Activated CD8-positive, alpha-beta memory T cell treated with anti-CD3 and anti-CD28 coated beads, Interleukin-2, amount 50 U/mL, for 24 hours (primary cell): Measurements from ENCODE around the gene MVD.

Experiments
- DNase-seq: peaks from one replicate; pipeline ENCODE4 v3.0.0-alpha.2; 2020; ENCODE audit errors: extremely low read depth

The MVD gene

DNA sequence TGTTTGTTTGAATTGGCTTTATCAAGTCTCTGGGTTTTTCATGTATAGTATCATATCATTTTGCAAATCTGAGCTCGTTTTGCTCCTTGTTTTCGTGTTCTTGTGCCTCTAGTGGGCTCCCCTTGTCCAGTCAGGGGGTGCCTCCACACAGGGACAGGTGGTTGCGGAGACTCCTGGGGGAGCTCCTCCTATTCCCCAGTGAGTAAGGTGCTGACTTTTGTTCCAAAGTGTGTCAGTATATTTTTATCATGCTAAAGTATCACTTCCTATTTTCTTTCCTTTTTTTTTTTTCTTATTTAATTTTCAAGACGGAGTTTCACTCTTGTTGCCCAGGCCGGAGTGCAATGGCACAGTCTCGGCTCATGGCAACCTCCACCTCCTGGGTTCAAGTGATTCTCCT is 54.8 kb downstream of the MVD start:
- DNase-seq, result no peak

DNA sequence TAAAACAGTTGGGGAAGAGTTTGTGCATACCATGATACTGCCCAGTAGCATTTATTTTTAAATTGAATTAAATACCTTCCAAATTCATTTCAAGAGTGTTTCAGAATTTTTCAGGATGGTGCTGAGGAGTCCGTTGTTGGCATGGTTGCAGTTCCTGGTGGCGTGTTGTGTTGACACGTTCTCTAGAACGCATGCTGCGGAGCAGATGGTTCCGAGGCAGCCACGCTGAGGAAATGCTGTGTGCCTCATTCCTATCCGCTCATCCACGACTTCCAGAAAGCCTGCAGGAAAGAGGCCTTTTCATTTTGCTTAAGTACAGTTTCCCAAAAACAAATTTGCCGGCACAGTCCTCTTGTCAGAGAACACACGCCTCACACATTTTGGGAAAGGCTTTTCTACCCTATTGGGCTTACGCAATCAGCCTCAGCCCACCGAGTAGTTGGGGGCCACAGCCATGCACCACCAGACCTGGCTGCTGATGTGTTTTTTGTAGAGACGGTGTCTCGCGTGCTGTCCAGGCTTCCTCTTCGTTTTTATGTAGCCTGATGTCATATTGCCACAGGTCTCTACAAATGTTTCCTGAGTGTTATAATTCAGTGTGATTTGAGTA is 56.6 kb downstream of the MVD start:
- DNase-seq, result no peak

DNA sequence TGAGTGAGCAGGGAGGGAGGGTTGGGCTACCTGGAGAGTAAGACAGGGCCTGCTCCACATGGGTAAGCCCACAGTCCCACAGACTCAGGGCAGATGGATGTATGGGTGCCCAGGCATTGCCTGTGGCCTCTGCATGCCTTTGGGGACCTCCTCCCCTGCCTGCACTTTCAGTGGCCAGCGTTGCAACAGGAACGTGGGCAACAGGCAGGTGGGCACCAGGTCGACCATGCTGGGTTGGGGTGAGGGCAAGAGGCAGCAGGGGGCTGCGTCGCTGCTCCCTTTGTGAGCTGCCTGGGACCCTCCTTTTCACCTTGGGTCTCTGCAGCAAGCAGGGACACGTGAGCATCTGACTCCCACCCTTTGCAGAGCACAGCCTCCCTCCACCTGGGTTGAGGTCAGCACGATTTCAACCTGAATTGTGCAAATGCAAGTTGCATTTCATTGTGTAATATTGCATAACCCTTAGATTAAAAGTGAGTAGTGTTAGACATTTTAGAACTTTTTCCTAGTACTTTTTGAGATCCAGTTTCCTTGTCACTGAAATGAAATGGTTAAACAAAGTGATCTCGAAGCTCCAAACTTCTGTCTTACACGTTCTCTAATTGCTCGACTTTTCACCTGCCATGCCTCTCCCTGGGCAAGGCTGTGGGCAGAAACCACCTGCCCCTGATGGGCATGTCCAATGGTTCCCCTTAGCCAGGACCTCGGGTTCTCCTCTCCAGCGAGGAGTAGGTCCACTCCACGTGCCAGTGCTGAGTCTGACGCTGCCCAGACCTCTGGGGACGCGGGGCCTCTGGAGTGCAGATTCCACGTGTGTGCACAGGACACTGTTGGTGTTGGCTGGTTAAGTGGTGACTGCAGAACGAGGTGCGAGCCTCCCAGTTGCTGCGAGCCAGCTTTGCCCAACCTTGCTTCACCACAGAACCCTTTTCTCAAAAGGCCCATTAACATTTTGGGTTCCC is 57.4 kb downstream of the MVD start:
- DNase-seq, result no peak

DNA sequence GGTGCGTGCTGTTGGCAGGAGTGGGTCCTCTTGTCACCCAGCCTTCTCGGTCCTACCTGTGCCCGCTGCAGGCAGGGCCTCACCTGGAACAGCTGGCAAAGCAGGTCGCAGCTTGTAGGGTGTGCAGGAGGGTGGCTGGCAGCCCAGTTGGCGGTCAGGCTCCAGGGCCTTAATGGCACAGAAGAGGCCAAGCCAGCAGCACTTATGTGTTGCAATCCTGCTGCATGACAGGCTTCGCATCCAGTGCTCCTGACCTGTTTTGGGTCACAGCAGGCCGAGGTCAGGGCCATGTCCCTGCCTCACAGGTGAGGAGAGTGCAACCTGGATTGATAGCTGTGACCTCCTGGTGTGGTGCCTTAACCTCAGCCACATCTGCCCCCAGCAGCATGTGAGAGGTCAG is 60.8 kb downstream of the MVD start:
- no peak for DNase-seq
